SK-N-SH (cell line): ENCODE results near the gene COL4A2. TPM values are rescaled to one million over a fixed set of nuclear protein-coding genes. Genes with fewer than 3 reads are reported as not detected.
A peak's percentile ranks its signal among the peaks of the same experiment; 100 is the strongest.
"Not testable (repeated sequence)": the region's sequence is repeated elsewhere in the genome, so short reads cannot be mapped to it uniquely, and the experiment has no call there.

Source experiments
- CTCF ChIA-PET: fragments of 300-600, 350-600 bp; formaldehyde crosslinking; extraction: SDS; loops from one replicate; lab custom pipeline; 2021; lab: Yijun Ruan, JAX
- POLR2A ChIA-PET: fragments of 350-600 bp; sonication (Branson Sonifier 250); formaldehyde crosslinking; extraction: SDS; loops from one replicate; lab custom pipeline; 2020; ENCODE audit warnings: antibody characterized with exemption, inconsistent platforms; lab: Yijun Ruan, JAX
- DNase-seq: peaks from one replicate; pipeline ENCODE4 v3.0.0; 2012
- H2AFZ ChIP-seq: fragments of 200-600 bp; sonication (generic); 2 replicates; pipeline ENCODE4 v1.8.1; 2016; ENCODE audit warnings: antibody characterized with exemption, mild to moderate bottlenecking, low read depth
- H3F3A ChIP-seq: fragments of 200-600 bp; sonication (generic); replicated peaks from 2 replicates; pipeline ENCODE3; 2016; ENCODE audit warnings: antibody characterized with exemption, mild to moderate bottlenecking; ENCODE audit not compliant: insufficient read depth
- H3K27ac ChIP-seq, 2 experiments: fragments of 200-500 bp in 1 of 2; fragments of 200-600 bp in 1 of 2; sonication (Bioruptor generic) in 1 of 2; sonication (generic), shearing (Covaris generic) in 1 of 2; 2 replicates each; pipeline versions ENCODE4 v1.5.1 to v1.6.1; 2014 to 2016; ENCODE audit warnings: low read depth in 2 of 2, inconsistent platforms in 1 of 2, low read length in 1 of 2, mild to moderate bottlenecking in 1 of 2, mixed read lengths in 1 of 2
- H3K27me3 ChIP-seq: fragments of 200-600 bp; sonication (generic), shearing (Covaris generic); 2 replicates; pipeline ENCODE4 v1.6.1; 2016; ENCODE audit warnings: mixed run types; ENCODE audit not compliant: insufficient read depth
- H3K36me3 ChIP-seq, 2 experiments: fragments of 200-500 bp in 1 of 2; fragments of 200-600 bp in 1 of 2; sonication (Bioruptor generic) in 1 of 2; sonication (generic) in 1 of 2; replicated peaks in 1 of 2; 2 replicates each; pipeline versions ENCODE3 to v1.5.1; 2014 to 2016; ENCODE audit warnings: low read length in 1 of 2, mild to moderate bottlenecking in 1 of 2; ENCODE audit not compliant: insufficient read depth in 2 of 2, control insufficient read depth in 1 of 2
- H3K4me1 ChIP-seq, 2 experiments: fragments of 200-500 bp in 1 of 2; fragments of 200-600 bp in 1 of 2; sonication (Bioruptor generic) in 1 of 2; sonication (generic), shearing (Covaris generic) in 1 of 2; 2 replicates each; pipeline versions ENCODE4 v1.5.1 to v1.6.1; 2014 to 2016; ENCODE audit warnings: low read depth in 1 of 2, low read length in 1 of 2, mixed run types in 1 of 2; ENCODE audit not compliant: insufficient read depth in 2 of 2, control insufficient read depth in 1 of 2
- H3K4me2 ChIP-seq: fragments of 200-600 bp; sonication (generic), shearing (Covaris generic); 2 replicates; pipeline ENCODE4 v1.6.1; 2017; ENCODE audit warnings: mixed run types
- H3K4me3 ChIP-seq, 2 experiments: fragments of 200-500 bp in 1 of 2; fragments of 200-600 bp in 1 of 2; sonication (Bioruptor generic) in 1 of 2; sonication (generic), shearing (Covaris generic) in 1 of 2; 2 replicates each; pipeline versions ENCODE4 v1.5.1 to v1.8.1; 2014 to 2016; ENCODE audit warnings: low read depth in 2 of 2, inconsistent platforms in 1 of 2, low read length in 1 of 2, mild to moderate bottlenecking in 1 of 2, mixed read lengths in 1 of 2, moderate library complexity in 1 of 2
- H3K79me2 ChIP-seq: fragments of 200-600 bp; sonication (generic); 2 replicates; pipeline ENCODE4 v1.8.1; 2017; ENCODE audit warnings: mild to moderate bottlenecking; ENCODE audit not compliant: insufficient read depth
- H3K9ac ChIP-seq: fragments of 200-600 bp; sonication (generic); 2 replicates; pipeline ENCODE4 v1.6.1; 2017; ENCODE audit warnings: mixed run types
- H3K9me2 ChIP-seq: fragments of 200-600 bp; sonication (generic); 2 replicates; pipeline ENCODE4 v1.6.1; 2017; ENCODE audit warnings: mixed run types
- H3K9me3 ChIP-seq: fragments of 200-600 bp; sonication (generic); 2 replicates; pipeline ENCODE4 v1.6.1; 2017; ENCODE audit warnings: mixed run types, mild to moderate bottlenecking, moderate library complexity
- H4K20me1 ChIP-seq: fragments of 200-600 bp; sonication (generic); 2 replicates; pipeline ENCODE4 v1.6.1; 2017; ENCODE audit warnings: mild to moderate bottlenecking, mixed run types; ENCODE audit not compliant: insufficient read depth
- ELF1 ChIP-seq: IDR thresholded peaks from 2 replicates; pipeline ENCODE4 v1.4.0; 2012
- FOXJ3 ChIP-seq: sonication (generic); formaldehyde crosslinking; IDR thresholded peaks from 2 replicates; pipeline ENCODE4 v1.5.1; 2020; ENCODE audit warnings: mild to moderate bottlenecking, missing genetic modification reagents
- GABPA ChIP-seq: IDR thresholded peaks from 2 replicates; pipeline ENCODE4 v1.4.0; 2012; ENCODE audit warnings: low read depth, mild to moderate bottlenecking
- GATA2 ChIP-seq: sonication (generic); formaldehyde crosslinking; IDR thresholded peaks from 2 replicates; pipeline ENCODE4 v1.5.0; 2020; ENCODE audit warnings: mild to moderate bottlenecking, missing genetic modification reagents
- NRF1 ChIP-seq: IDR thresholded peaks from 2 replicates; pipeline ENCODE4 v1.6.1; 2012; ENCODE audit warnings: low read depth, mild to moderate bottlenecking, low read length
- PBX3 ChIP-seq: IDR thresholded peaks from 2 replicates; pipeline ENCODE4; 2012
- REST ChIP-seq: IDR thresholded peaks from 2 replicates; pipeline ENCODE4 v1.6.1; 2012; ENCODE audit warnings: mild to moderate bottlenecking, low read depth, low read length, moderate library complexity
- RFX5 ChIP-seq: IDR thresholded peaks from 2 replicates; pipeline ENCODE4 v1.6.1; 2012; ENCODE audit warnings: mild to moderate bottlenecking, improper control_type of control experiment, low read length
- TAF1 ChIP-seq: IDR thresholded peaks from 2 replicates; pipeline ENCODE4 v1.6.1; 2012; ENCODE audit warnings: low read depth, mild to moderate bottlenecking, low read length, moderate library complexity, borderline replicate concordance
- TEAD4 ChIP-seq: IDR thresholded peaks from 2 replicates; pipeline ENCODE4 v1.4.0; 2012; ENCODE audit warnings: mild to moderate bottlenecking, borderline replicate concordance; ENCODE audit not compliant: insufficient read depth
- WGBS: methylation state at CpG from one replicate; pipeline ENCODE4 v1.1.6; 2017; ENCODE audit warnings: low lambda C conversion rate; 5-methylcytosine and 5-hydroxymethylcytosine counted together
- polyA plus RNA-seq, 3 experiments: library from polyadenylated mRNA; depleted of rRNA; stranded (reverse); fragments of >200 nt; gene quantifications; 2 replicates each; pipeline ENCODE4 v1.2.3, GENCODE V29; 2012

COL4A2 gene
- polyA plus RNA-seq, 1 of the 3 experiments (the other 2 are of a cell fraction), result 137 TPM

- TF ChIP-seq TAF1, result no peak
Measured at GRCh38 chr13:110319774-110320509, 12.9 kb downstream of the COL4A2 start (continued).

- peak overlapping the region; percentile 48 to 89; a peak in 3 of 4 replicates for H3K27ac ChIP-seq
- TF ChIP-seq PBX3 (no peak), NRF1 (no peak), ELF1 (no peak), TEAD4 (no peak)
- peaks cover 0 to 9% of the 10 kb centered on the region in 2 experiments for H3K36me3 ChIP-seq
- DNase-seq, result no peak
- H2AFZ ChIP-seq, result no peak overlapping the region
- H3K4me1 ChIP-seq, result peaks cover 10 to 45% of the 10 kb centered on the region in 2 experiments; a peak in 3 of 4 replicates
- peak overlapping the region; percentile 74 for H3K4me2 ChIP-seq
- H3K9me3 ChIP-seq, result no peaks in the 10 kb centered on the region
- 58% methylated on average over 2 of the region's 2 CpGs for WGBS
- peak overlapping the region; percentile 29; the same call in 1 of the 2 replicates for H3K9ac ChIP-seq
- peaks cover 53% of the 10 kb centered on the region for H3F3A ChIP-seq
- H3K27me3 ChIP-seq, result no peaks in the 10 kb centered on the region
- ChIA-PET POLR2A (no interaction called here), CTCF (interaction anchor here (1.0 kb wide), 1 partner anchor 49 kb away, joined by 3 read pairs; no protein-coding TSS in a partner anchor)
- no peaks in the 10 kb centered on the region for H3K9me2 ChIP-seq
- H3K4me3 ChIP-seq, result no peak overlapping the region
- no peaks in the 10 kb centered on the region for H4K20me1 ChIP-seq
- H3K79me2 ChIP-seq, result peaks cover 90% of the 10 kb centered on the region
Measured at GRCh38 chr13:110320645-110321044, 13.6 kb downstream of the COL4A2 start.

GRCh38 chr13:110321573-110321972 is 14.5 kb downstream of the COL4A2 start:
- peaks cover 15 to 54% of the 10 kb centered on the region in 2 experiments; a peak in 3 of 4 replicates for H3K4me1 ChIP-seq
- H3K27me3 ChIP-seq, H3K9me3 ChIP-seq, H3K36me3 ChIP-seq, H3K9me2 ChIP-seq, H4K20me1 ChIP-seq, DNase-seq, H3K4me2 ChIP-seq, H3K9ac ChIP-seq, H3K4me3 ChIP-seq, CTCF ChIA-PET, H2AFZ ChIP-seq, POLR2A ChIA-PET: not testable (repeated sequence)
- H3F3A ChIP-seq, result peaks cover 46% of the 10 kb centered on the region
- peak overlapping the region in 1 of 2 experiments; percentile 89; a peak in 1 of 4 replicates for H3K27ac ChIP-seq
- 92% methylated on average over 3 of the region's 3 CpGs for WGBS
- H3K79me2 ChIP-seq, result peaks cover 90% of the 10 kb centered on the region

GRCh38 chr13:110322126-110322827 is 15.2 kb downstream of the COL4A2 start:
- Histone ChIP-seq H3K4me2 (no peak overlapping the region), H3K4me3 (no peak overlapping the region), H3K4me1 (peaks cover 22 to 61% of the 10 kb centered on the region in 2 experiments; a peak in 3 of 4 replicates), H3K9me3 (no peaks in the 10 kb centered on the region), H3K9ac (no peak overlapping the region), H3K79me2 (peaks cover 90% of the 10 kb centered on the region), H3K36me3 (peaks cover 0 to 6% of the 10 kb centered on the region in 2 experiments), H3F3A (peaks cover 39% of the 10 kb centered on the region), H3K9me2 (no peaks in the 10 kb centered on the region), H4K20me1 (no peaks in the 10 kb centered on the region), H3K27me3 (no peaks in the 10 kb centered on the region), H2AFZ (no peak overlapping the region), H3K27ac (peak overlapping the region in 1 of 2 experiments; percentile 50; a peak in 2 of 4 replicates)
- 97% methylated on average over 16 of the region's 16 CpGs for WGBS
- no peak for TF ChIP-seq GABPA
- TF ChIP-seq FOXJ3 (CRISPR knock-in tag), result no peak
- TF ChIP-seq RFX5, result no peak
- TF ChIP-seq GATA2 (CRISPR knock-in tag), result no peak
- no peak for TF ChIP-seq REST
- ChIA-PET POLR2A (no interaction called here), CTCF (interaction anchor here (0.9 to 2.0 kb wide), 3 partner anchors 10 to 47 kb away, joined by 3 to 7 read pairs (median 3); no protein-coding TSS in a partner anchor)
- DNase-seq, result no peak
